CD14-positive monocyte (primary cell): ENCODE measurements around the gene ME3. TPM values are rescaled to one million over a fixed set of nuclear protein-coding genes. Genes with fewer than 3 reads are reported as not detected.
A peak's percentile ranks its signal among the peaks of the same experiment; 100 is the strongest.

Experiments used
- DNase-seq, 3 donors: peaks; one replicate each; pipeline ENCODE4 v3.0.0-alpha.2; 2011 to 2022
- H2AFZ ChIP-seq: 2 replicates; pipeline ENCODE4 v1.6.0; 2012; ENCODE audit warnings: mild to moderate bottlenecking, low read depth, low read length, inconsistent platforms; ENCODE audit not compliant: insufficient read depth, poor library complexity, severe bottlenecking
- H3K27ac ChIP-seq, 2 donors: 1 replicate in 1 of 2; 2 replicates in 1 of 2; pipeline ENCODE4 v1.5.1; 2012 to 2013; ENCODE audit warnings: low read length in 2 of 2, control low read depth in 1 of 2, inconsistent platforms in 1 of 2, low read depth in 1 of 2, mild to moderate bottlenecking in 1 of 2
- H3K27me3 ChIP-seq, 2 donors: one replicate each; pipeline versions ENCODE4 v1.6.0 to v1.6.1; 2011 to 2013; ENCODE audit warnings: low read length in 2 of 2; ENCODE audit not compliant: control insufficient read depth in 2 of 2, insufficient read depth in 2 of 2
- H3K36me3 ChIP-seq, 2 donors: replicated peaks in 1 of 2; 1 replicate in 1 of 2; 2 replicates in 1 of 2; pipeline versions ENCODE4 v1.5.1 to v1.6.1; 2012 to 2013; ENCODE audit warnings: low read length in 2 of 2, control low read depth in 1 of 2, inconsistent platforms in 1 of 2, mild to moderate bottlenecking in 1 of 2; ENCODE audit not compliant: insufficient read depth in 2 of 2, control insufficient read depth in 1 of 2
- H3K4me1 ChIP-seq, 2 donors: 1 replicate in 1 of 2; 2 replicates in 1 of 2; pipeline versions ENCODE4 v1.5.1 to v1.6.1; 2012 to 2013; ENCODE audit warnings: low read length in 2 of 2, control low read depth in 1 of 2, inconsistent platforms in 1 of 2, mild to moderate bottlenecking in 1 of 2, moderate library complexity in 1 of 2; ENCODE audit not compliant: insufficient read depth in 2 of 2, control insufficient read depth in 1 of 2
- H3K4me2 ChIP-seq: replicated peaks from 2 replicates; pipeline ENCODE3; 2012; ENCODE audit warnings: low read length, moderate library complexity, mild to moderate bottlenecking; ENCODE audit not compliant: poor library complexity, severe bottlenecking; ENCODE audit errors: extremely low read depth
- H3K4me3 ChIP-seq, 3 experiments: fragments of 200-600 bp in 1 of 3; sonication (generic) in 1 of 3; replicated peaks in 1 of 3; 1 replicate in 2 of 3; 2 replicates in 1 of 3; pipeline ENCODE4 v1.5.1; 2011 to 2013; ENCODE audit warnings: low read length in 3 of 3, mild to moderate bottlenecking in 3 of 3, control low read depth in 2 of 3, low read depth in 2 of 3, inconsistent platforms in 1 of 3, moderate library complexity in 1 of 3
- H3K79me2 ChIP-seq: 2 replicates; pipeline ENCODE4 v1.6.0; 2012; ENCODE audit warnings: mild to moderate bottlenecking, control low read depth, inconsistent platforms, low read length, moderate library complexity; ENCODE audit not compliant: insufficient read depth
- H3K9ac ChIP-seq: 2 replicates; pipeline ENCODE4 v1.6.0; 2017; ENCODE audit warnings: low read length, mild to moderate bottlenecking; ENCODE audit not compliant: insufficient read depth, poor library complexity, severe bottlenecking
- H3K9me3 ChIP-seq, 2 donors: replicated peaks in 1 of 2; 1 replicate in 1 of 2; 2 replicates in 1 of 2; pipeline versions ENCODE4 v1.5.1 to v1.6.1; 2012 to 2013; ENCODE audit warnings: low read length in 2 of 2, control low read depth in 1 of 2; ENCODE audit not compliant: control insufficient read depth in 1 of 2, insufficient read depth in 1 of 2
- H4K20me1 ChIP-seq: 2 replicates; pipeline ENCODE4 v1.6.0; 2012; ENCODE audit warnings: mild to moderate bottlenecking, low read length, control low read depth, moderate library complexity; ENCODE audit not compliant: insufficient read depth
- H3K27ac Mint-ChIP-seq, 7 donors: one replicate each; pipeline ENCODE4 v1.8.0; 2020; ENCODE audit warnings: mild to moderate bottlenecking in 7 of 7, mixed read lengths in 7 of 7, moderate library complexity in 6 of 7, inconsistent platforms in 2 of 7
- H3K27me3 Mint-ChIP-seq, 3 donors: one replicate each; pipeline ENCODE4 v1.8.0; 2021 to 2022; ENCODE audit warnings: low read depth in 3 of 3, mild to moderate bottlenecking in 3 of 3, mixed read lengths in 3 of 3, moderate library complexity in 3 of 3, inconsistent platforms in 1 of 3
- H3K36me3 Mint-ChIP-seq, 2 donors: one replicate each; pipeline ENCODE4 v1.8.0; 2020; ENCODE audit warnings: mixed read lengths in 2 of 2, inconsistent platforms in 1 of 2, mild to moderate bottlenecking in 1 of 2
- H3K4me1 Mint-ChIP-seq: one replicate; pipeline ENCODE4 v1.8.0; 2020; ENCODE audit warnings: mild to moderate bottlenecking, mixed read lengths
- H3K4me3 Mint-ChIP-seq, 2 donors: one replicate each; pipeline ENCODE4 v1.8.0; 2020; ENCODE audit warnings: mild to moderate bottlenecking in 2 of 2, mixed read lengths in 2 of 2, moderate library complexity in 1 of 2
- H3K9me3 Mint-ChIP-seq, 7 donors: one replicate each; pipeline ENCODE4 v1.8.0; 2020 to 2022; ENCODE audit warnings: mixed read lengths in 7 of 7, mild to moderate bottlenecking in 6 of 7, moderate library complexity in 6 of 7, inconsistent platforms in 2 of 7
- CTCF ChIP-seq: fragments of 200-600 bp; IDR thresholded peaks from one replicate; pipeline ENCODE4 v1.8.0; 2022; ENCODE audit warnings: antibody characterized with exemption, mild to moderate bottlenecking
- WGBS: methylation state at CpG from one replicate; pipeline ENCODE4 v1.1.5; 2013; ENCODE audit warnings: missing lambda C conversion rate; ENCODE audit not compliant: insufficient coverage; 5-methylcytosine and 5-hydroxymethylcytosine counted together
- intact Hi-C, 2 donors: fragments of 100-400 bp; cut with micrococcal nuclease; formaldehyde crosslinking; loops; one replicate each; pipeline versions ENCODE4 v1.15.0 to v1.15.1; 2023
- polyA plus RNA-seq, 3 donors: library from polyadenylated mRNA; depleted of rRNA in 1 of 3; unstranded in 2 of 3; stranded (reverse) in 1 of 3; fragments of 300-500 nt in 2 of 3; fragments of >200 nt in 1 of 3; fragmentation: Illumina TruSeq in 2 of 3; gene quantifications; 1 replicate in 2 of 3; 2 replicates in 1 of 3; pipeline ENCODE4 v1.2.3, GENCODE V29; 2012 to 2021

ME3 gene
- polyA plus RNA-seq, 3 donors: 0.31 to 3.0 (median 0.42) TPM

DNA sequence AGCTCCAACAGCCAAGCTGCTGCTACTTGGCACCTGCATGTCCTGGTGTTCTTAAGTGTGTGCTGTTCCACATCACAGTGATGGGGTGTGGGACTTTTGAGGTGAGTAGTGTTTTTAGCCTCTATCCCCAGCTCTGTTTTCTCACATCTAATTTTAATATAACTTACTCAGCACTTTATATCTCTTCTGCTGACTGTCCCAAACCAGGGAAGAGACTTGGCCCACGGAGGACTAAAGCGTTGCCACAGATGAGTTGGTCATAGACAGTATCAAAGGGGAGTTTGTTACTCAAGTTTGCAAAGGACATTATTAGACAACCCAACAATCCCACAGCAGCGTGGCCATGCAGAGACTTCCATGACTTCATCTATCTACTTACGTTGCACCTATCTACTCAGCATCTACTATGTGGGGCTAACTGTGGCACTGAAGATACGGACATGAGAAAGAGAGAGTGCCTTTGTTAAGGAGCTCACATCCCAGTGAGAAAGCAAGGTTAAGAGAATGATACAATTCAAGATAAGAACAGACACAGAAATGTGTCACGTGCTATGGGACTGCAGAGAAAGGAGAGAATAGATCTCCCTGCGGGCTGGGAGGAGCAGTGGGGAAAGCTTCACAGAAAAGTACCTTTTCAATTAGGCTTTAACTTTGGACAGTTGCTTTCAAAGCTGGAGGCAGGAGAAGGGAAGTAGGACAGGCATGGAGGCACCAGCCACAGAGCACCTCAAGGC is 82.4 kb downstream of the ME3 start:
- intact Hi-C loops: no loop called here
- Histone ChIP-seq H3K79me2 (no peaks in the 10 kb centered on the region), H3K4me2 (no peak overlapping the region), H3K27me3 (no peaks in the 10 kb centered on the region), H3K9ac (no peak overlapping the region), H3K27ac (no peak overlapping the region), H3K4me1 (peaks cover 12 to 13% of the 10 kb centered on the region in 2 donors), H3K9me3 (no peaks in the 10 kb centered on the region), H2AFZ (no peak overlapping the region), H4K20me1 (no peaks in the 10 kb centered on the region), H3K4me3 (no peak overlapping the region), H3K36me3 (no peaks in the 10 kb centered on the region)
- no peak overlapping the region for H3K4me3 Mint-ChIP-seq
- 92% methylated on average over 2 of the region's 7 CpGs for WGBS
- TF ChIP-seq CTCF: no peak
- no peak for DNase-seq
- H3K27ac Mint-ChIP-seq: peak overlapping the region in 2 of 7 donors; percentile 0 to 14
- H3K4me1 Mint-ChIP-seq: peaks cover 16% of the 10 kb centered on the region
- H3K36me3 Mint-ChIP-seq: no peaks in the 10 kb centered on the region
- peaks cover 0 to 5% (median 0%) of the 10 kb centered on the region in 7 donors for H3K9me3 Mint-ChIP-seq
- no peaks in the 10 kb centered on the region for H3K27me3 Mint-ChIP-seq

DNA sequence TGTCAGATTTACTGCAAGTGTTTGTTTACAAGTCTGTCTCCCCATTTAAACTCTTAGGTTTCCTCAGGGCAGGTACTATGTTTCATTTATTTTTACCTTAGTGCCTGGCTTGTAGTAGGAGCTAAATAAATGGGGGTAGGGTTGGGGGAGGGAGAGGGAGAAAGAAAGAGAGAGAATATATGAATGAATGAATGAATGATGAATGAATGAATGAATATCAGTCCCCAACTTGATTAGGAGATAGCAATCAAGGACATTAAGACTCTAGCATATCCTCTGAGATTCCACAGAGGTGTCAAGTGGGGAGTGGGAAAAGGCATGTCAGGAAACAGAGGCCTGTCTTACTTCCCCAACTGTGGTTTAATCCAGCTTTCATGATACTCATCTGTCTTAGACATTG is 83.2 kb downstream of the ME3 start:
- no peak overlapping the region for H3K4me2 ChIP-seq
- H3K36me3 Mint-ChIP-seq: no peaks in the 10 kb centered on the region
- H3K9me3 ChIP-seq: no peaks in the 10 kb centered on the region
- H3K9ac ChIP-seq: no peak overlapping the region
- no peaks in the 10 kb centered on the region for H3K27me3 ChIP-seq
- H3K36me3 ChIP-seq: no peaks in the 10 kb centered on the region
- H3K9me3 Mint-ChIP-seq: peaks cover 0 to 5% (median 0%) of the 10 kb centered on the region in 7 donors
- H3K79me2 ChIP-seq: no peaks in the 10 kb centered on the region
- peaks cover 12 to 13% of the 10 kb centered on the region in 2 donors for H3K4me1 ChIP-seq
- H3K27ac ChIP-seq: no peak overlapping the region
- no peaks in the 10 kb centered on the region for H4K20me1 ChIP-seq
- no peak overlapping the region for H2AFZ ChIP-seq
- no peak overlapping the region for H3K27ac Mint-ChIP-seq
- H3K27me3 Mint-ChIP-seq: no peaks in the 10 kb centered on the region
- H3K4me3 Mint-ChIP-seq: no peak overlapping the region
- TF ChIP-seq CTCF: no peak
- intact Hi-C loops: no loop called here
- DNase-seq: no peak
- H3K4me3 ChIP-seq: no peak overlapping the region
- H3K4me1 Mint-ChIP-seq: peaks cover 16% of the 10 kb centered on the region
